ENCODE results near the gene FAM168A.

Gene FAM168A

DNA sequence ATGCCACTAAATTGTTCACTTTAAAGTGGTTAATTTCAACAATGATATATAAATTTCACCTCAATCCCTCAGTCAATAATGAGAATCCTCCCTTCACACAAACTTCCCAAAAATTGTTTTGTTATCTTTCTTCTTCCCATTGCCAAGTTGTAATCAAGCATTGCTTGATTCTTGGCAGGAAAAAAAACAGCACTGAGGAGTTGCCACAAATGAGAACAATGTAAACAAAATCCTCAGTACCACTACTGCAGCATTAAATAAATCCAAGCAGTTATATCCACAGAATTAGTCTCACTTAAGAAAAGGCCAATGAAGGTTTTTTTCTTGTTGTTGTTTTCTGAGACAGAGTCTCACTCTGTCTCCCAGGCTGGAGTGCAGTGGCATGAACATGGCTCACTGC is 38.2 kb downstream of the FAM168A start:
- TF ChIP-seq, protein P1, sequence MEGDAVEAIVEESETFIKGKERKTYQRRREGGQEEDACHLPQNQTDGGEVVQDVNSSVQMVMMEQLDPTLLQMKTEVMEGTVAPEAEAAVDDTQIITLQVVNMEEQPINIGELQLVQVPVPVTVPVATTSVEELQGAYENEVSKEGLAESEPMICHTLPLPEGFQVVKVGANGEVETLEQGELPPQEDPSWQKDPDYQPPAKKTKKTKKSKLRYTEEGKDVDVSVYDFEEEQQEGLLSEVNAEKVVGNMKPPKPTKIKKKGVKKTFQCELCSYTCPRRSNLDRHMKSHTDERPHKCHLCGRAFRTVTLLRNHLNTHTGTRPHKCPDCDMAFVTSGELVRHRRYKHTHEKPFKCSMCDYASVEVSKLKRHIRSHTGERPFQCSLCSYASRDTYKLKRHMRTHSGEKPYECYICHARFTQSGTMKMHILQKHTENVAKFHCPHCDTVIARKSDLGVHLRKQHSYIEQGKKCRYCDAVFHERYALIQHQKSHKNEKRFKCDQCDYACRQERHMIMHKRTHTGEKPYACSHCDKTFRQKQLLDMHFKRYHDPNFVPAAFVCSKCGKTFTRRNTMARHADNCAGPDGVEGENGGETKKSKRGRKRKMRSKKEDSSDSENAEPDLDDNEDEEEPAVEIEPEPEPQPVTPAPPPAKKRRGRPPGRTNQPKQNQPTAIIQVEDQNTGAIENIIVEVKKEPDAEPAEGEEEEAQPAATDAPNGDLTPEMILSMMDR (IDR thresholded peaks at IDR 0.05; ENCODE audit: low read depth, low read length, missing control alignments): no peak
- no peak overlapping the region for H3K4me3 ChIP-seq (ENCODE audit: low read depth, low read length)
- DNase-seq (ENCODE audit: low read depth): no peak

DNA sequence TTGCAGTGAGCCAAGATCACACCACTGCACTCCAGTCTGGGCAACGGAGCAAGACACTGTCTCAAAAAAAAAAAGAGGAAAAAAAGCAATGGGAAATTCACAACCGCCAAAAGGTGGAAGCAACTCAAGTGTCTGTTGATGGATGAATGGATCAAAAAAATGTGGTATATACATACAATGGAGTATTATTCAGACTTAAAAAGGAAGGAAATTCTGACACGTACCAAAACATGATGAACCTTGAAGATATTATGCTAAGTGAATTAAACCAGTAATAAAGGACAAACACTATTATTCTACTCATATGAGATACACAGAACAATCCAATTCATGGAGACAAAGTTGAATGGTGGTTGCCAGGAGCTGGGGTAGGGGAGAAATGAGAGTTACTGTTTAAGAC is 40.9 kb downstream of the FAM168A start:
- TF ChIP-seq, protein P1 (IDR thresholded peaks at IDR 0.05; ENCODE audit: low read depth, low read length, missing control alignments): no peak
- H3K4me3 ChIP-seq (ENCODE audit: low read depth, low read length): no peak overlapping the region
- DNase-seq (ENCODE audit: low read depth): no peak

DNA sequence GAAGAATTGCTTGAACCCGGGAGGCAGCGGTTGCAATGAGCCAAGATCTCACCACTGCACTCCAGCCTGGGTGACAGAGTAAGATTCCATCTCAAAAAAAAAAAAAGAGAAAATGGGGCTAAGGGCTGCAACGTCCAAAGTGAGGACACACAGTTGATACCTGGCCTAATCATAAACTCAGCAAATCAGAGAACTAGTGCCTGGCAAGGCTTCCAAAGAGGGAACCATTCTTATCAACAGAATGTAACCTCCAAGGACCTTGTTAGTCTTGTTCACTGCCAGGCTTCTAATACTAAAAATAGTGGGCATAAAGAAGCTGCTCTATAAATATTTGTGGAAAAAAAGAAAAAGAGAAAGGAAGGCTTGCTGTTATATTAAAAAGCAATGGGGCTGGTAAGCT is 42.3 kb downstream of the FAM168A start:
- TF ChIP-seq, protein P1 (IDR thresholded peaks at IDR 0.05; ENCODE audit: low read depth, low read length, missing control alignments): no peak
- DNase-seq (ENCODE audit: low read depth): no peak
- H3K4me3 ChIP-seq (ENCODE audit: low read depth, low read length): no peak overlapping the region

DNA sequence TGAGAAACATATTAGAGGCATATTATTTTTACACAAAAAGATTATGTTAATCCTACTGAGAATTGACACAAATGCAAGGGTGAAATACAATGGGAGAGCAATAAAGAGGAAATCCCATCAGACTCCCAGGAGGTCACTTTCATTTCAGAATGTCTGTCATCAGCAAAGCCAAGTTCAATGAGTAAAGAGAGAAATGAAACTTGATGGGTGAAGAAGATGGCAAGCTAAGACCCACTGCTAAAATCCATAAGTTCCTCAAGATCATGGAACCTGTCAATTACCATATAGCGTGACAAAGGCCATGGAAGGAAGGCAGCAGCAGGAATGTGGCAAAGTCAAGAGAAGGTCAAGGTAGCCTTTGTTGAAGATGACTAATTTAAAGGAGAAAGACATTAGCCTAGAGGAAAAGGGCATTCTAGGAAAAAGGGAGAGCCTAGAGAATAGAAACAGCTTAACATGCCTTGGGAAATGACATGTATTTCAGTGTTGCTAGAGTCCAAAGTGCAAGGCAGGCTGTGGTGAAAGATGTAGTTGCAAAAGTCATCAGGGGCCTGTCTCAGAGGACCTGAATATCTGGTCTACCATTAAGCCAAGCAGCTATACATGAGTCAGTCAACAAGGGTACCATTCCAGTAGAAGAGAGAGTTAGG is 43.1 kb downstream of the FAM168A start:
- DNase-seq (ENCODE audit: low read depth): no peak
- no peak overlapping the region for H3K4me3 ChIP-seq (ENCODE audit: low read depth, low read length)
- TF ChIP-seq, protein P1 (IDR thresholded peaks at IDR 0.05; ENCODE audit: low read depth, low read length, missing control alignments): no peak

DNA sequence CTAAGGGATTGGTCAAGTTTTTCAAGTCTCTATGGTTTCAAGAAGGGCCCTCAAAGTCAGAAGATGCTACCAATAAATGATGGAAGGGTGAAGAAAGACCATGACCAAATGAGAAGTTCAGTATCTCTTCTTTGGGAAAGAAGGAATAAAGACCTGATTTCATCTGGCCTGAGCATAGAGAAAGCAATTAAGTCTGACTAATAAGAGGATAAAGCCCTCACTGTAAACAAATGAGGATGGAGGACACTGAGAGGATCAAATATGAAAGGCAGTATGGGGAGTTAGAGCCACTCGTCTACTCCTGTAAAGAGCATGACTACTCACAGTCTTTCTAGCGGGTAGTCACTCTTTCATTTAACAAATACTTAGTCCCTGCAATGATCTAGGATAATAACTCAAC is 44.6 kb downstream of the FAM168A start:
- DNase-seq (ENCODE audit: low read depth): no peak
- no peak overlapping the region for H3K4me3 ChIP-seq (ENCODE audit: low read depth, low read length)
- TF ChIP-seq, protein P1 (IDR thresholded peaks at IDR 0.05; ENCODE audit: low read depth, low read length, missing control alignments): no peak

DNA sequence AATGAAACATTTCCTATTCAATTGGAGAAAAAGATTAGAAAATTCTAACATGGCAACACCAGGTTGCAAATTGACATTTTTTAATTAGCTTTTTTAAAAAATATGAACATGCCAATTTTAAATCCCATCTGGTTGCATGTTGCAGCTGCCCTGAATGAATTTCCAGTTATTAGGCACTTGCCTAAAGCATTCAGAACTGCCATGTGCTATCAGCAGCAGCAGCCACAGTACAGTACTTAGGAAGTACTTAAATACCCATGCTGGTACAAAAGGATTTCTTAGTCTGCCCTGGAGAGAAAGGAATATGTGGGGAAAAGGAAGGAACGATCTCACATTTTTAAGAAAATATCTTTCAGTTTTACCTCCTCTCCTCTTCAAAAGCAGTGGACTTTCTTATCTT is 46.2 kb downstream of the FAM168A start:
- TF ChIP-seq, protein P1 (IDR thresholded peaks at IDR 0.05; ENCODE audit: low read depth, low read length, missing control alignments): no peak
- no peak for DNase-seq (ENCODE audit: low read depth)
- H3K4me3 ChIP-seq (ENCODE audit: low read depth, low read length): no peak overlapping the region

DNA sequence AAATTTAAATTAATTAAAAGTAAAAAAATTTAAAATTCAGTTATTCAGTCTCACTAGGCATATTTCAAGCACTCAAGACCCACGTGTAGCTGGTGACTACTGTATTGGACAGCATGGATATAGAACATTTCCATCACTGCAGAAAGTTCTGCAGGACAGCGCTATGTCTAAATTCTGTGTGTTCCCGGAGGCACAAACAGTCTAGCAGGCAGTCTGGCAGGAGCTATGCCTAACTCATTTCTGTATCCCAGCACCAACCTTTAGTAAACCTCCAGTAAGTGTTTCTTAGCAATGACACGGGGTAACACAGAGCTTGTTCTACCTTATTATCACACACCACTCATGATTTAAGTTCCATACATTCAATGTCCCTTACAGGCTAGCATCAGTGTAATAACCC is 48.5 kb downstream of the FAM168A start:
- DNase-seq (ENCODE audit: low read depth): no peak
- TF ChIP-seq, protein P1 (IDR thresholded peaks at IDR 0.05; ENCODE audit: low read depth, low read length, missing control alignments): no peak
- no peak overlapping the region for H3K4me3 ChIP-seq (ENCODE audit: low read depth, low read length)

Measured in GM12864 (cell line).